Measurements from ENCODE around the gene SMIM23.

DNA sequence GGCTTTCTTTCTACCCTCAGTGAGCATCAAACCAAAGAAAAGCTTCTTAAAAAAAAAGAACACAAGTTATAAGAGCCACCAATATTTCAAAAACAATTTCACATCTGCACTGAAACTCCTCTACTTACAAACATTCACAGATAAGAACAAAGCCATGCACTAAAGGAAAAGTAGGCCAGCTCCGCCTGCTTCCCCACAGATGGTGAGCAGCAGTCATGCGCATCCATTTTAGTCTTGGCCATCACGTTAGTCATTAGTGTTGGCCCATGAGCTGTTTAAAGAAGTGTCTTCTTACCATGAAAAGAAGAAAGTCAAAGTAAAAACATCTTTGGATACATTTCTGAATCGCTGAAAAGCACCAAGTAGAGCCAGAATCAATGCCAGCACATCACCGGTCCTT, 40.0 kb upstream of the SMIM23 start:
- TF ChIP-seq, protein P1, sequence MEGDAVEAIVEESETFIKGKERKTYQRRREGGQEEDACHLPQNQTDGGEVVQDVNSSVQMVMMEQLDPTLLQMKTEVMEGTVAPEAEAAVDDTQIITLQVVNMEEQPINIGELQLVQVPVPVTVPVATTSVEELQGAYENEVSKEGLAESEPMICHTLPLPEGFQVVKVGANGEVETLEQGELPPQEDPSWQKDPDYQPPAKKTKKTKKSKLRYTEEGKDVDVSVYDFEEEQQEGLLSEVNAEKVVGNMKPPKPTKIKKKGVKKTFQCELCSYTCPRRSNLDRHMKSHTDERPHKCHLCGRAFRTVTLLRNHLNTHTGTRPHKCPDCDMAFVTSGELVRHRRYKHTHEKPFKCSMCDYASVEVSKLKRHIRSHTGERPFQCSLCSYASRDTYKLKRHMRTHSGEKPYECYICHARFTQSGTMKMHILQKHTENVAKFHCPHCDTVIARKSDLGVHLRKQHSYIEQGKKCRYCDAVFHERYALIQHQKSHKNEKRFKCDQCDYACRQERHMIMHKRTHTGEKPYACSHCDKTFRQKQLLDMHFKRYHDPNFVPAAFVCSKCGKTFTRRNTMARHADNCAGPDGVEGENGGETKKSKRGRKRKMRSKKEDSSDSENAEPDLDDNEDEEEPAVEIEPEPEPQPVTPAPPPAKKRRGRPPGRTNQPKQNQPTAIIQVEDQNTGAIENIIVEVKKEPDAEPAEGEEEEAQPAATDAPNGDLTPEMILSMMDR (conservative IDR thresholded peaks at IDR 0.05 in 1 of 2, IDR thresholded peaks at IDR 0.05 in 1 of 2; ENCODE audit: low read depth in 1 of 2, low read length in 2 of 2), result no peak
- TF ChIP-seq EZH2 (IDR thresholded peaks at IDR 0.05; ENCODE audit: low read length, missing control alignments), result no peak

Measured in fibroblast of lung (primary cell).